ENCODE results near the gene IL17A. TPM values are rescaled to one million over a fixed set of nuclear protein-coding genes. Genes with fewer than 3 reads are reported as not detected.
"Not testable (repeated sequence)": the region's sequence is repeated elsewhere in the genome, so short reads cannot be mapped to it uniquely, and the experiment has no call there.

Gene IL17A
- total RNA-seq, 4 donors from 2014 or later, result not detected

- no peak for ATAC-seq (ENCODE audit: low FRiP score)
- DNase-seq (ENCODE audit: low spot score), result no peak
- TF ChIP-seq CTCF (IDR thresholded peaks at IDR 0.05), result no peak
Observed at GRCh38 chr6:52164319-52165094, 21.7 kb upstream of the IL17A start.

GRCh38 chr6:52167267-52167666 is 18.9 kb upstream of the IL17A start:
- DNase-seq (ENCODE audit: low spot score) (no peak), ATAC-seq (ENCODE audit: low FRiP score) (no peak)
- TF ChIP-seq CTCF (IDR thresholded peaks at IDR 0.05), result no peak

GRCh38 chr6:52168351-52168750 is 17.8 kb upstream of the IL17A start:
- not testable (repeated sequence) for DNase-seq (ENCODE audit: low spot score); ATAC-seq (ENCODE audit: low FRiP score)

GRCh38 chr6:52174118-52174517 is 12.1 kb upstream of the IL17A start:
- no peak for TF ChIP-seq CTCF (IDR thresholded peaks at IDR 0.05)
- no peak for ATAC-seq (ENCODE audit: low FRiP score)
- DNase-seq (ENCODE audit: low spot score), result no peak

GRCh38 chr6:52176550-52176949 is 9.6 kb upstream of the IL17A start:
- no peak for TF ChIP-seq CTCF (IDR thresholded peaks at IDR 0.05)
- ATAC-seq (ENCODE audit: low FRiP score) (no peak), DNase-seq (ENCODE audit: low spot score) (no peak)

- ATAC-seq (ENCODE audit: low FRiP score) (no peak), DNase-seq (ENCODE audit: low spot score) (no peak)
- no peak for TF ChIP-seq CTCF (IDR thresholded peaks at IDR 0.05)
Observed at GRCh38 chr6:52177961-52178360, 8.2 kb upstream of the IL17A start.

GRCh38 chr6:52180787-52181558 is 5.2 kb upstream of the IL17A start:
- ATAC-seq (ENCODE audit: low FRiP score), result no peak
- no peak for TF ChIP-seq CTCF (IDR thresholded peaks at IDR 0.05)

More at GRCh38 chr6:52180787-52181558, 5.2 kb upstream of the IL17A start:
- no peak for DNase-seq (ENCODE audit: low spot score)
